ENCODE results near the gene ABAT. TPM values are rescaled to one million over a fixed set of nuclear protein-coding genes. Genes with fewer than 3 reads are reported as not detected.
"Not testable (repeated sequence)": the region's sequence is repeated elsewhere in the genome, so short reads cannot be mapped to it uniquely, and the experiment has no call there.

Gene ABAT
- total and polyA plus RNA-seq, 2 donors from 2014 or later = 9.6 to 34.0 TPM

- no peak for FAIRE-seq
- Histone ChIP-seq H3K4me1 (ENCODE audit: control insufficient read depth in 2 of 3, insufficient read depth in 2 of 3, low read depth in 1 of 3, low read length in 3 of 3) (no peaks in the 10 kb centered on the region), H3K9me3 (ENCODE audit: control insufficient read depth in 2 of 3, insufficient read depth in 1 of 3, low read length in 3 of 3) (no peaks in the 10 kb centered on the region), H3K27me3 (ENCODE audit: control insufficient read depth, insufficient read depth, low read length) (no peaks in the 10 kb centered on the region), H3K36me3 (ENCODE audit: control insufficient read depth in 2 of 3, insufficient read depth in 3 of 3, low read length in 3 of 3) (no peaks in the 10 kb centered on the region), H3K4me3 (ENCODE audit: low read length in 3 of 3) (no peak overlapping the region), H3K9ac (ENCODE audit: low read length in 3 of 3) (no peak overlapping the region), H3K27ac (ENCODE audit: low read depth in 2 of 2, low read length in 2 of 2) (no peak overlapping the region)
- DNase-seq = no peak
- TF ChIP-seq CTCF (IDR thresholded peaks at IDR 0.05; ENCODE audit: borderline replicate concordance, extremely low read depth, insufficient read depth) = no peak
- intact Hi-C loops (cut with DNase I) = no loop called here
These were observed 29.3 kb downstream of the ABAT start for GRCh38 chr16:8703693-8704092.

GRCh38 chr16:8704098-8704497, 29.7 kb downstream of the ABAT start:
- DNase-seq = no peak
- Histone ChIP-seq H3K27me3 (ENCODE audit: control insufficient read depth, insufficient read depth, low read length) (no peaks in the 10 kb centered on the region), H3K36me3 (ENCODE audit: control insufficient read depth in 2 of 3, insufficient read depth in 3 of 3, low read length in 3 of 3) (no peaks in the 10 kb centered on the region), H3K9ac (ENCODE audit: low read length in 3 of 3) (no peak overlapping the region), H3K4me1 (ENCODE audit: control insufficient read depth in 2 of 3, insufficient read depth in 2 of 3, low read depth in 1 of 3, low read length in 3 of 3) (no peaks in the 10 kb centered on the region), H3K4me3 (ENCODE audit: low read length in 3 of 3) (no peak overlapping the region), H3K9me3 (ENCODE audit: control insufficient read depth in 2 of 3, insufficient read depth in 1 of 3, low read length in 3 of 3) (no peaks in the 10 kb centered on the region), H3K27ac (ENCODE audit: low read depth in 2 of 2, low read length in 2 of 2) (no peak overlapping the region)
- no peak for TF ChIP-seq CTCF (IDR thresholded peaks at IDR 0.05; ENCODE audit: borderline replicate concordance, extremely low read depth, insufficient read depth)
- intact Hi-C loops (cut with DNase I) = no loop called here
- no peak for FAIRE-seq

- H3K9ac ChIP-seq (ENCODE audit: low read length in 3 of 3); H3K36me3 ChIP-seq (ENCODE audit: control insufficient read depth in 2 of 3, insufficient read depth in 3 of 3, low read length in 3 of 3); DNase-seq; intact Hi-C loops (cut with DNase I); H3K27me3 ChIP-seq (ENCODE audit: control insufficient read depth, insufficient read depth, low read length); H3K9me3 ChIP-seq (ENCODE audit: control insufficient read depth in 2 of 3, insufficient read depth in 1 of 3, low read length in 3 of 3); FAIRE-seq; H3K27ac ChIP-seq (ENCODE audit: low read depth in 2 of 2, low read length in 2 of 2); H3K4me1 ChIP-seq (ENCODE audit: control insufficient read depth in 2 of 3, insufficient read depth in 2 of 3, low read depth in 1 of 3, low read length in 3 of 3); H3K4me3 ChIP-seq (ENCODE audit: low read length in 3 of 3): not testable (repeated sequence)
These were observed 30.8 kb downstream of the ABAT start for GRCh38 chr16:8705100-8705822.

GRCh38 chr16:8708536-8708935, 34.1 kb downstream of the ABAT start:
- FAIRE-seq (no peak), DNase-seq (no peak)
- H3K9me3 ChIP-seq (ENCODE audit: control insufficient read depth in 2 of 3, insufficient read depth in 1 of 3, low read length in 3 of 3) = no peaks in the 10 kb centered on the region
- no peaks in the 10 kb centered on the region for H3K4me1 ChIP-seq (ENCODE audit: control insufficient read depth in 2 of 3, insufficient read depth in 2 of 3, low read depth in 1 of 3, low read length in 3 of 3)
- H3K27me3 ChIP-seq (ENCODE audit: control insufficient read depth, insufficient read depth, low read length) = no peaks in the 10 kb centered on the region
- H3K36me3 ChIP-seq (ENCODE audit: control insufficient read depth in 2 of 3, insufficient read depth in 3 of 3, low read length in 3 of 3) = no peaks in the 10 kb centered on the region
- no peak for TF ChIP-seq CTCF (IDR thresholded peaks at IDR 0.05; ENCODE audit: borderline replicate concordance, extremely low read depth, insufficient read depth)
- intact Hi-C loops (cut with DNase I) = no loop called here
- no peak overlapping the region for H3K9ac ChIP-seq (ENCODE audit: low read length in 3 of 3)
- H3K4me3 ChIP-seq (ENCODE audit: low read length in 3 of 3) = no peak overlapping the region
- H3K27ac ChIP-seq (ENCODE audit: low read depth in 2 of 2, low read length in 2 of 2) = no peak overlapping the region
